ENCODE measurements around the gene TSPAN11. TPM values are rescaled to one million over a fixed set of nuclear protein-coding genes. Genes with fewer than 3 reads are reported as not detected.

Gene TSPAN11
- total and polyA plus RNA-seq, 2 donors (not counting 3 experiments of a cell fraction or from before 2014, with no cell fraction given) = 2.1 to 3.9 TPM

DNA sequence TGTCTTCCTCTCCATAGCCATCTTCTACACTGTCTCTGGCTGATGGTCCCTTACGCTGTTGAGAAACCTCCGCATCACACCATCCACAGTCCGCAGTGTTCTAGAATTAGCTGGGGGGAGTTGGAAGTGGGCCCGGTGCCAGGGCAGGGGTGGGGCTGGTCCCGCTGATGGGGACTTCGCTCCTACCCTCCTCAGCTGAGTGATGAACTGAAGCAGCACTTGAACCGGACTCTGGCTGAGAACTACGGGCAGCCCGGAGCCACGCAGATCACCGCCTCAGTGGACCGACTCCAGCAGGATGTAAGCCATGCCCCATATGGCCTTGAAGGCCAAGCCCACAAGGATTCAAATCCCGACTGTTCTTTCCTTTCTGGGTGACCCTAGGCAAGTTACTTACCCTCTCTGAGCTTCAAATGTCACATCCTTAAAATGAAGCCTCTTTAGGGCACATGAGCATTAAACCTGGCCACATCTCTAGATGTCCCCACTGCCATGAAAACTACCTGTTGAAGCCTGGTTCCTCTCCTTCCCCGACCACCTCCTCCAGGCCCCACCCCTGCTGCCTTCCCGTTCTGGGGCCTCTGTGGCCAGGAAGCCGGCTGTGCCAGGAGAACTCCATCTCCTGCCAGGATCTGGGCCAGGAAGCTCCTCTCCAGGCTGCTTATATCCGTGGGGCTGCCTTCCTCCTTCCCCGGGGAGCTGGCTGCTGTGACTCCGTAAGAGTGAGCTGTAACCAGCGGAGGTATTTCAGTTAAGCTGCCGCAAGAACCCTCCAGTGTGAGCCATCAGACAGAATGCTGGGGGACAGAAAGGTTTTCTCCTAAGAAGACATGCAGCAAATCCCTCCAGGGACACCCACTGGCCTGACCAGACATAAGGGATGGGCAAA lies 53.1 kb downstream of the TSPAN11 start:
- H3K36me3 ChIP-seq (ENCODE audit: control insufficient read depth in 2 of 2, extremely low read depth in 1 of 2, insufficient read depth in 2 of 2, low read length in 2 of 2) = no peaks in the 10 kb centered on the region
- no peak overlapping the region for H3K9ac ChIP-seq (replicated peaks; ENCODE audit: extremely low read depth, insufficient read depth, low read length)
- POLR2A ChIA-PET = no interaction called here
- no peaks in the 10 kb centered on the region for H3K9me3 ChIP-seq (replicated peaks; ENCODE audit: control insufficient read depth, insufficient read depth, low read length)
- BruUV-seq (replicated peaks) = no TSS peak
- no peaks in the 10 kb centered on the region for H3K4me1 ChIP-seq (ENCODE audit: control insufficient read depth, extremely low read depth, insufficient read depth, low read length)
- H3K27ac ChIP-seq (ENCODE audit: insufficient read depth, low read depth, low read length) = no peak overlapping the region
- no peak overlapping the region for H2AFZ ChIP-seq (ENCODE audit: low read depth, low read length)
- H3K79me2 ChIP-seq (ENCODE audit: control insufficient read depth, insufficient read depth, low read length) = no peaks in the 10 kb centered on the region
- dilution Hi-C loops (cut with MboI; ENCODE audit: extremely low pct_ligation_motif_present, low sequenced_read_pairs) (no loop called here), intact Hi-C loops (cut with micrococcal nuclease) (no loop called here)
- no peak for TF ChIP-seq POLR2A (IDR thresholded peaks at IDR 0.05; ENCODE audit: low read depth, low read length)
- no peak overlapping the region for H3K4me3 ChIP-seq (replicated peaks in 1 of 3; ENCODE audit: insufficient read depth in 1 of 3, low read depth in 1 of 3, low read length in 3 of 3)
- no peak for FAIRE-seq
- no peaks in the 10 kb centered on the region for H3K27me3 ChIP-seq (ENCODE audit: control insufficient read depth in 2 of 2, insufficient read depth in 2 of 2, low read length in 2 of 2)
- CTCF ChIA-PET = interaction anchor here (0.8 to 1.7 kb wide), 5 partner anchors 11 to 128 kb away, joined by 3 to 5 read pairs (median 4); no protein-coding TSS in a partner anchor
- no peaks in the 10 kb centered on the region for H4K20me1 ChIP-seq (replicated peaks; ENCODE audit: control insufficient read depth, extremely low read depth, insufficient read depth, low read length)
- H3K9me1 ChIP-seq (replicated peaks; ENCODE audit: control insufficient read depth, extremely low read depth, insufficient read depth, low read length) = no peaks in the 10 kb centered on the region
- DNase-seq (ENCODE audit: low read depth, low spot score) = no peak
- H3K4me2 ChIP-seq (ENCODE audit: insufficient read depth, low read length) = no peak overlapping the region

DNA sequence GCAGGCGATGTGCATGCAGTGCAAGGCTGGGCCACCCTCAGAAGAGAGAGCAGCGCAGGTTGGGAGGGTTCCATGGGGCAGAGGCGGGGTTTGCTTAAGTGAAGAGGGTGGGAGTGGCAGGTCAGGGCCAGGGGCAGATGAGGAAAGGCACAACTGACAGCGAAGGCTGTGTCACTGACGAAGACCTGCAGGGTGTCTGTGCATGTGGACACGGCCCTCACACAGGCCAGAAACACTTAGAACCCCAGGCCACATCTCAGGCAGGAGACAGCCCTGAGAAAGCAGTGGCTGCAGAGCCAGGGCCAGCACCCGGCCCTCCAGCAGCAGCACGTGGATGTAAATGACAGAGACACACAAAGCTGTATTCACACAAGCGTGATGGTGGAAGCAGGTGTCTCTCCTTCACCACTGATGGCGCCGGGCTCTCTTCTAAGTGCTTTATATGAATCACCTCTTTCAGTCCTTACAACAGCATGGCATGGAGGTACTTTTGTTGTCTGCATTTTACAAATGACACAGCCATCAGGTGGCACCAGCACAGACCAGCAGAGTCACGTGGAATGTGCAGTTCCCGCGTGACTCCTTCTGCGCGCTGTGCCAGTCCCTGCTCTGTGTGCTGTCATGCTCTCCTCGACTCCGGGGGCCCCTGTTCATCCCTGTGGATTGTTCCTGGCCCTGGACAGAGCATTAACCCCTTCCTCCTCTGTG lies 54.6 kb downstream of the TSPAN11 start:
- Histone ChIP-seq H3K27me3 (ENCODE audit: control insufficient read depth in 2 of 2, insufficient read depth in 2 of 2, low read length in 2 of 2) (no peaks in the 10 kb centered on the region), H3K79me2 (ENCODE audit: control insufficient read depth, insufficient read depth, low read length) (no peaks in the 10 kb centered on the region), H3K36me3 (ENCODE audit: control insufficient read depth in 2 of 2, extremely low read depth in 1 of 2, insufficient read depth in 2 of 2, low read length in 2 of 2) (no peaks in the 10 kb centered on the region), H3K4me1 (ENCODE audit: control insufficient read depth, extremely low read depth, insufficient read depth, low read length) (no peaks in the 10 kb centered on the region), H3K4me3 (replicated peaks in 1 of 3; ENCODE audit: insufficient read depth in 1 of 3, low read depth in 1 of 3, low read length in 3 of 3) (no peak overlapping the region), H3K27ac (ENCODE audit: insufficient read depth, low read depth, low read length) (no peak overlapping the region), H3K9ac (replicated peaks; ENCODE audit: extremely low read depth, insufficient read depth, low read length) (no peak overlapping the region), H2AFZ (ENCODE audit: low read depth, low read length) (no peak overlapping the region), H4K20me1 (replicated peaks; ENCODE audit: control insufficient read depth, extremely low read depth, insufficient read depth, low read length) (no peaks in the 10 kb centered on the region), H3K9me1 (replicated peaks; ENCODE audit: control insufficient read depth, extremely low read depth, insufficient read depth, low read length) (no peaks in the 10 kb centered on the region), H3K9me3 (replicated peaks; ENCODE audit: control insufficient read depth, insufficient read depth, low read length) (no peaks in the 10 kb centered on the region), H3K4me2 (ENCODE audit: insufficient read depth, low read length) (no peak overlapping the region)
- no TSS peak for BruUV-seq (replicated peaks)
- ChIA-PET POLR2A (no interaction called here), CTCF (interaction anchor here (0.6 to 1.2 kb wide), 4 partner anchors 43 to 915 kb away, joined by 3 read pairs; no protein-coding TSS in a partner anchor)
- intact Hi-C loops (cut with micrococcal nuclease) = no loop called here
- FAIRE-seq (no peak), DNase-seq (ENCODE audit: low read depth, low spot score) (no peak)
- dilution Hi-C loops (cut with MboI; ENCODE audit: extremely low pct_ligation_motif_present, low sequenced_read_pairs) = no loop called here
- TF ChIP-seq GATA2 (IDR thresholded peaks at IDR 0.05; ENCODE audit: insufficient read depth, insufficient read length, low read depth, low read length) (no peak), EZH2 (IDR thresholded peaks at IDR 0.05; ENCODE audit: borderline replicate concordance, low read depth, low read length, severe bottlenecking) (no peak), CTCF (IDR thresholded peaks at IDR 0.05; ENCODE audit: extremely low read depth in 1 of 2, insufficient read depth in 1 of 2, low read depth in 1 of 2, low read length in 2 of 2) (no peak), FOS (IDR thresholded peaks at IDR 0.05; ENCODE audit: borderline replicate concordance, insufficient read depth, low read length) (no peak)
